Neural cell (in vitro differentiated cells): ENCODE measurements around the gene PCCA. TPM values are rescaled to one million over a fixed set of nuclear protein-coding genes. Genes with fewer than 3 reads are reported as not detected.

Experiments used
- H2AFZ ChIP-seq: fragments of 200-600, 300-800 bp; sonication (generic), shearing (Covaris generic); 2 replicates; pipeline ENCODE4 v1.6.0; 2014; ENCODE audit warnings: low read depth, mild to moderate bottlenecking, antibody characterized with exemption, low read length, moderate library complexity
- H3F3A ChIP-seq: fragments of 200-600 bp; shearing (Covaris generic); 2 replicates; pipeline ENCODE4 v1.6.1; 2016; ENCODE audit warnings: mild to moderate bottlenecking, moderate library complexity, mixed read lengths, antibody characterized with exemption, low read length; ENCODE audit not compliant: insufficient read depth, poor library complexity, severe bottlenecking
- H3K27ac ChIP-seq: fragments of 200-600, 300-800 bp; sonication (generic), shearing (Covaris generic); 2 replicates; pipeline ENCODE4 v1.5.1; 2014; ENCODE audit warnings: mild to moderate bottlenecking, low read length, moderate library complexity
- H3K27me3 ChIP-seq: fragments of 300-800, 200-600 bp; sonication (generic), shearing (Covaris generic); 2 replicates; pipeline ENCODE4 v1.6.0; 2014; ENCODE audit warnings: mild to moderate bottlenecking, low read depth, low read length, moderate library complexity; ENCODE audit not compliant: insufficient read depth
- H3K36me3 ChIP-seq: fragments of 300-800, 200-600 bp; sonication (generic), shearing (Covaris generic); 2 replicates; pipeline ENCODE4 v1.5.1; 2014; ENCODE audit warnings: mild to moderate bottlenecking, antibody characterized with exemption, low read length, moderate library complexity; ENCODE audit not compliant: insufficient read depth
- H3K4me2 ChIP-seq: fragments of 300-800, 200-600 bp; sonication (generic), shearing (Covaris generic); 2 replicates; pipeline ENCODE4 v1.6.0; 2014; ENCODE audit warnings: mild to moderate bottlenecking, low read length
- H3K4me3 ChIP-seq: fragments of 300-800, 200-600 bp; sonication (generic), shearing (Covaris generic); 2 replicates; pipeline ENCODE4 v1.5.1; 2014; ENCODE audit warnings: mild to moderate bottlenecking, low read length, moderate library complexity
- H3K79me2 ChIP-seq: fragments of 200-600 bp; shearing (Covaris generic); replicated peaks from 2 replicates; pipeline ENCODE4 v1.6.0; 2014; ENCODE audit warnings: mild to moderate bottlenecking, low read length, moderate library complexity; ENCODE audit not compliant: insufficient read depth
- H3K9ac ChIP-seq: fragments of 300-800, 200-600 bp; sonication (generic), shearing (Covaris generic); 2 replicates; pipeline ENCODE4 v1.6.1; 2016; ENCODE audit warnings: mild to moderate bottlenecking, low read length, mixed read lengths
- H3K9me2 ChIP-seq: fragments of 200-600 bp; shearing (Covaris generic); 2 replicates; pipeline ENCODE4 v1.6.1; 2016; ENCODE audit warnings: mild to moderate bottlenecking, low read length, mixed read lengths; ENCODE audit not compliant: insufficient read depth
- H3K9me3 ChIP-seq: fragments of 200-600, 300-800 bp; sonication (generic), shearing (Covaris generic); 2 replicates; pipeline ENCODE4 v1.6.1; 2016; ENCODE audit warnings: mild to moderate bottlenecking, mixed run types, low read length, moderate library complexity, mixed read lengths
- H4K20me1 ChIP-seq: fragments of 200-600 bp; shearing (Covaris generic); 2 replicates; pipeline ENCODE4 v1.6.1; 2016; ENCODE audit warnings: mild to moderate bottlenecking, mixed run types; ENCODE audit not compliant: insufficient read depth
- EP300 ChIP-seq: fragments of 450-650 bp; conservative IDR thresholded peaks from 2 replicates; pipeline ENCODE4 v1.6.1; 2014; ENCODE audit warnings: antibody characterized with exemption, mild to moderate bottlenecking, moderate library complexity; ENCODE audit not compliant: poor library complexity, severe bottlenecking
- EZH2 ChIP-seq: fragments of 200-600, 300-800 bp; shearing (Covaris generic), sonication (generic); IDR thresholded peaks from 2 replicates; pipeline ENCODE4 v1.6.1; 2014; ENCODE audit warnings: antibody characterized with exemption, low read length, borderline replicate concordance, mild to moderate bottlenecking; ENCODE audit not compliant: insufficient read depth, poor library complexity, severe bottlenecking
- MXI1 ChIP-seq: fragments of 450-650 bp; conservative IDR thresholded peaks from 2 replicates; pipeline ENCODE4 v1.6.1; 2014; ENCODE audit warnings: antibody characterized with exemption, mild to moderate bottlenecking; ENCODE audit not compliant: poor library complexity, severe bottlenecking
- POLR2AphosphoS5 ChIP-seq: IDR thresholded peaks from 2 replicates; pipeline ENCODE4 v1.6.1; 2012
- RAD21 ChIP-seq: fragments of 450-650 bp; conservative IDR thresholded peaks from 2 replicates; pipeline ENCODE4 v1.6.1; 2014; ENCODE audit warnings: antibody characterized with exemption, mild to moderate bottlenecking, moderate library complexity
- SMC3 ChIP-seq: fragments of 450-650 bp; conservative IDR thresholded peaks from 2 replicates; pipeline ENCODE4 v1.6.1; 2014; ENCODE audit warnings: antibody characterized with exemption, mild to moderate bottlenecking, moderate library complexity; ENCODE audit not compliant: poor library complexity
- TAF1 ChIP-seq: IDR thresholded peaks from 2 replicates; pipeline ENCODE4 v1.6.1; 2012; ENCODE audit warnings: low read depth
- polyA plus RNA-seq: library from polyadenylated mRNA; depleted of rRNA; stranded (reverse); fragments of >200 nt; gene quantifications from 2 replicates; pipeline ENCODE4 v1.2.3, GENCODE V29; 2014
- TF ChIP-seq, protein P1 (sequence below): fragments of 450-650 bp; IDR thresholded peaks from 2 replicates; pipeline ENCODE4 v1.5.1; 2014; ENCODE audit warnings: antibody characterized with exemption, mild to moderate bottlenecking, moderate library complexity; ENCODE audit not compliant: poor library complexity, severe bottlenecking
- TF ChIP-seq, protein P2 (sequence below): IDR thresholded peaks from 2 replicates; pipeline ENCODE4 v1.6.1; 2012; ENCODE audit warnings: borderline replicate concordance

Gene PCCA
- polyA plus RNA-seq, 1 donor from 2014 or later = 17.0 TPM

GRCh38 chr13:100128373-100128772, 39.5 kb downstream of the PCCA start:
- H3K4me3 ChIP-seq = no peak overlapping the region
- H2AFZ ChIP-seq = no peak overlapping the region
- no peaks in the 10 kb centered on the region for H3K36me3 ChIP-seq
- no peaks in the 10 kb centered on the region for H3K27me3 ChIP-seq
- TF ChIP-seq POLR2AphosphoS5 (no peak), SMC3 (no peak)
- TF ChIP-seq, protein P1, sequence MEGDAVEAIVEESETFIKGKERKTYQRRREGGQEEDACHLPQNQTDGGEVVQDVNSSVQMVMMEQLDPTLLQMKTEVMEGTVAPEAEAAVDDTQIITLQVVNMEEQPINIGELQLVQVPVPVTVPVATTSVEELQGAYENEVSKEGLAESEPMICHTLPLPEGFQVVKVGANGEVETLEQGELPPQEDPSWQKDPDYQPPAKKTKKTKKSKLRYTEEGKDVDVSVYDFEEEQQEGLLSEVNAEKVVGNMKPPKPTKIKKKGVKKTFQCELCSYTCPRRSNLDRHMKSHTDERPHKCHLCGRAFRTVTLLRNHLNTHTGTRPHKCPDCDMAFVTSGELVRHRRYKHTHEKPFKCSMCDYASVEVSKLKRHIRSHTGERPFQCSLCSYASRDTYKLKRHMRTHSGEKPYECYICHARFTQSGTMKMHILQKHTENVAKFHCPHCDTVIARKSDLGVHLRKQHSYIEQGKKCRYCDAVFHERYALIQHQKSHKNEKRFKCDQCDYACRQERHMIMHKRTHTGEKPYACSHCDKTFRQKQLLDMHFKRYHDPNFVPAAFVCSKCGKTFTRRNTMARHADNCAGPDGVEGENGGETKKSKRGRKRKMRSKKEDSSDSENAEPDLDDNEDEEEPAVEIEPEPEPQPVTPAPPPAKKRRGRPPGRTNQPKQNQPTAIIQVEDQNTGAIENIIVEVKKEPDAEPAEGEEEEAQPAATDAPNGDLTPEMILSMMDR = no peak
- no peak overlapping the region for H3K9ac ChIP-seq
- no peaks in the 10 kb centered on the region for H3K9me3 ChIP-seq
- no peaks in the 10 kb centered on the region for H3K79me2 ChIP-seq
- H3K27ac ChIP-seq = no peak overlapping the region
- H3F3A ChIP-seq = no peaks in the 10 kb centered on the region
- H4K20me1 ChIP-seq = no peaks in the 10 kb centered on the region
- no peak overlapping the region for H3K4me2 ChIP-seq
- H3K9me2 ChIP-seq = no peaks in the 10 kb centered on the region

GRCh38 chr13:100128838-100129237, 39.9 kb downstream of the PCCA start:
- H3F3A ChIP-seq = no peaks in the 10 kb centered on the region
- no peak overlapping the region for H3K9ac ChIP-seq
- H3K36me3 ChIP-seq = no peaks in the 10 kb centered on the region
- TF ChIP-seq SMC3 (no peak), EP300 (no peak), MXI1 (no peak), RAD21 (no peak), POLR2AphosphoS5 (no peak), EZH2 (no peak), TAF1 (no peak)
- TF ChIP-seq, protein P1 = no peak
- TF ChIP-seq, protein P2, sequence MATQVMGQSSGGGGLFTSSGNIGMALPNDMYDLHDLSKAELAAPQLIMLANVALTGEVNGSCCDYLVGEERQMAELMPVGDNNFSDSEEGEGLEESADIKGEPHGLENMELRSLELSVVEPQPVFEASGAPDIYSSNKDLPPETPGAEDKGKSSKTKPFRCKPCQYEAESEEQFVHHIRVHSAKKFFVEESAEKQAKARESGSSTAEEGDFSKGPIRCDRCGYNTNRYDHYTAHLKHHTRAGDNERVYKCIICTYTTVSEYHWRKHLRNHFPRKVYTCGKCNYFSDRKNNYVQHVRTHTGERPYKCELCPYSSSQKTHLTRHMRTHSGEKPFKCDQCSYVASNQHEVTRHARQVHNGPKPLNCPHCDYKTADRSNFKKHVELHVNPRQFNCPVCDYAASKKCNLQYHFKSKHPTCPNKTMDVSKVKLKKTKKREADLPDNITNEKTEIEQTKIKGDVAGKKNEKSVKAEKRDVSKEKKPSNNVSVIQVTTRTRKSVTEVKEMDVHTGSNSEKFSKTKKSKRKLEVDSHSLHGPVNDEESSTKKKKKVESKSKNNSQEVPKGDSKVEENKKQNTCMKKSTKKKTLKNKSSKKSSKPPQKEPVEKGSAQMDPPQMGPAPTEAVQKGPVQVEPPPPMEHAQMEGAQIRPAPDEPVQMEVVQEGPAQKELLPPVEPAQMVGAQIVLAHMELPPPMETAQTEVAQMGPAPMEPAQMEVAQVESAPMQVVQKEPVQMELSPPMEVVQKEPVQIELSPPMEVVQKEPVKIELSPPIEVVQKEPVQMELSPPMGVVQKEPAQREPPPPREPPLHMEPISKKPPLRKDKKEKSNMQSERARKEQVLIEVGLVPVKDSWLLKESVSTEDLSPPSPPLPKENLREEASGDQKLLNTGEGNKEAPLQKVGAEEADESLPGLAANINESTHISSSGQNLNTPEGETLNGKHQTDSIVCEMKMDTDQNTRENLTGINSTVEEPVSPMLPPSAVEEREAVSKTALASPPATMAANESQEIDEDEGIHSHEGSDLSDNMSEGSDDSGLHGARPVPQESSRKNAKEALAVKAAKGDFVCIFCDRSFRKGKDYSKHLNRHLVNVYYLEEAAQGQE = no peak
- no peak overlapping the region for H3K4me3 ChIP-seq
- H3K9me2 ChIP-seq = no peaks in the 10 kb centered on the region
- H3K9me3 ChIP-seq = no peaks in the 10 kb centered on the region
- no peaks in the 10 kb centered on the region for H3K79me2 ChIP-seq
- no peaks in the 10 kb centered on the region for H4K20me1 ChIP-seq
- no peaks in the 10 kb centered on the region for H3K27me3 ChIP-seq
- no peak overlapping the region for H3K4me2 ChIP-seq
- no peak overlapping the region for H3K27ac ChIP-seq
- H2AFZ ChIP-seq = no peak overlapping the region
